ENCODE results near the gene AGAP1.

- TF ChIP-seq CTCF (IDR thresholded peaks at IDR 0.05; ENCODE audit: insufficient read depth, low read depth, low read length) (no peak), EZH2 (IDR thresholded peaks at IDR 0.05; ENCODE audit: insufficient read depth, low read length) (no peak)
Observed at GRCh38 chr2:236102971-236103370, 609.1 kb downstream of the AGAP1 start.
